ENCODE results near the gene PRXL2B. TPM values are rescaled to one million over a fixed set of nuclear protein-coding genes. Genes with fewer than 3 reads are reported as not detected.

Gene PRXL2B
- total RNA-seq, 1 donor from 2014 or later = 26.5 TPM

- Mint-ChIP-seq H3K27ac (no peak overlapping the region), H3K9me3 (no peaks in the 10 kb centered on the region), H3K4me3 (ENCODE audit: low read depth) (no peak overlapping the region), H3K36me3 (ENCODE audit: low read depth) (peaks cover under 1% of the 10 kb centered on the region), H3K27me3 (ENCODE audit: low read depth) (peaks cover 4% of the 10 kb centered on the region), H3K4me1 (ENCODE audit: low read depth) (peaks cover 2% of the 10 kb centered on the region)
- intact Hi-C loops (cut with micrococcal nuclease) = no loop called here
- no peak for DNase-seq (ENCODE audit: low spot score)
Measured at GRCh38 chr1:2594641-2595131, 8.1 kb downstream of the PRXL2B start.

- Mint-ChIP-seq H3K4me1 (ENCODE audit: low read depth) (peaks cover 2% of the 10 kb centered on the region), H3K27ac (no peak overlapping the region), H3K9me3 (no peaks in the 10 kb centered on the region), H3K4me3 (ENCODE audit: low read depth) (no peak overlapping the region), H3K27me3 (ENCODE audit: low read depth) (peaks cover 4% of the 10 kb centered on the region), H3K36me3 (ENCODE audit: low read depth) (no peaks in the 10 kb centered on the region)
- intact Hi-C loops (cut with micrococcal nuclease) = no loop called here
- no peak for DNase-seq (ENCODE audit: low spot score)
Measured at GRCh38 chr1:2595261-2595811, 8.8 kb downstream of the PRXL2B start.

- H3K36me3 Mint-ChIP-seq (ENCODE audit: low read depth) = no peaks in the 10 kb centered on the region
- intact Hi-C loops (cut with micrococcal nuclease) = no loop called here
Measured at GRCh38 chr1:2595812-2596529, 9.4 kb downstream of the PRXL2B start.

GRCh38 chr1:2596530-2597333, 10.2 kb downstream of the PRXL2B start:
- Mint-ChIP-seq H3K27me3 (ENCODE audit: low read depth) (peaks cover 8% of the 10 kb centered on the region), H3K4me3 (ENCODE audit: low read depth) (no peak overlapping the region), H3K27ac (no peak overlapping the region), H3K4me1 (ENCODE audit: low read depth) (peaks cover 2% of the 10 kb centered on the region), H3K36me3 (ENCODE audit: low read depth) (no peaks in the 10 kb centered on the region), H3K9me3 (no peaks in the 10 kb centered on the region)
- intact Hi-C loops (cut with micrococcal nuclease) = no loop called here
- no peak for DNase-seq (ENCODE audit: low spot score)

More at GRCh38 chr1:2595812-2596529, 9.4 kb downstream of the PRXL2B start:
- Mint-ChIP-seq H3K4me1 (ENCODE audit: low read depth) (peaks cover 2% of the 10 kb centered on the region), H3K27me3 (ENCODE audit: low read depth) (peaks cover 4% of the 10 kb centered on the region), H3K27ac (no peak overlapping the region), H3K9me3 (no peaks in the 10 kb centered on the region), H3K4me3 (ENCODE audit: low read depth) (no peak overlapping the region)
- DNase-seq (ENCODE audit: low spot score) = no peak

GRCh38 chr1:2597441-2598328, 11.1 kb downstream of the PRXL2B start:
- H3K4me1 Mint-ChIP-seq (ENCODE audit: low read depth) = peaks cover 2% of the 10 kb centered on the region
- intact Hi-C loops (cut with micrococcal nuclease) = no loop called here
- DNase-seq (ENCODE audit: low spot score) = no peak
- H3K27ac Mint-ChIP-seq = no peak overlapping the region
- H3K9me3 Mint-ChIP-seq = no peaks in the 10 kb centered on the region
- peaks cover 8% of the 10 kb centered on the region for H3K27me3 Mint-ChIP-seq (ENCODE audit: low read depth)
- no peaks in the 10 kb centered on the region for H3K36me3 Mint-ChIP-seq (ENCODE audit: low read depth)
- no peak overlapping the region for H3K4me3 Mint-ChIP-seq (ENCODE audit: low read depth)

GRCh38 chr1:2598329-2598931, 11.9 kb downstream of the PRXL2B start:
- intact Hi-C loops (cut with micrococcal nuclease) = no loop called here
- H3K9me3 Mint-ChIP-seq = no peaks in the 10 kb centered on the region

GRCh38 chr1:2601721-2602303, 15.2 kb downstream of the PRXL2B start:
- DNase-seq (ENCODE audit: low spot score) = no peak
- intact Hi-C loops (cut with micrococcal nuclease) = no loop called here
- Mint-ChIP-seq H3K9me3 (no peaks in the 10 kb centered on the region), H3K27me3 (ENCODE audit: low read depth) (peaks cover 8% of the 10 kb centered on the region), H3K36me3 (ENCODE audit: low read depth) (no peaks in the 10 kb centered on the region), H3K27ac (no peak overlapping the region), H3K4me3 (ENCODE audit: low read depth) (no peak overlapping the region), H3K4me1 (ENCODE audit: low read depth) (no peaks in the 10 kb centered on the region)

More at GRCh38 chr1:2598329-2598931, 11.9 kb downstream of the PRXL2B start:
- no peak overlapping the region for H3K27ac Mint-ChIP-seq
- H3K36me3 Mint-ChIP-seq (ENCODE audit: low read depth) = no peaks in the 10 kb centered on the region
- no peaks in the 10 kb centered on the region for H3K4me1 Mint-ChIP-seq (ENCODE audit: low read depth)
- H3K27me3 Mint-ChIP-seq (ENCODE audit: low read depth) = peaks cover 8% of the 10 kb centered on the region
- H3K4me3 Mint-ChIP-seq (ENCODE audit: low read depth) = no peak overlapping the region
- DNase-seq (ENCODE audit: low spot score) = no peak

GRCh38 chr1:2602311-2602835, 15.8 kb downstream of the PRXL2B start:
- H3K4me3 Mint-ChIP-seq (ENCODE audit: low read depth) = no peak overlapping the region
- H3K4me1 Mint-ChIP-seq (ENCODE audit: low read depth) = no peaks in the 10 kb centered on the region
- peaks cover 8% of the 10 kb centered on the region for H3K27me3 Mint-ChIP-seq (ENCODE audit: low read depth)
- no peaks in the 10 kb centered on the region for H3K36me3 Mint-ChIP-seq (ENCODE audit: low read depth)
- intact Hi-C loops (cut with micrococcal nuclease) = no loop called here
- H3K9me3 Mint-ChIP-seq = no peaks in the 10 kb centered on the region
- DNase-seq (ENCODE audit: low spot score) = no peak
- no peak overlapping the region for H3K27ac Mint-ChIP-seq

- Mint-ChIP-seq H3K4me1 (ENCODE audit: low read depth) (no peaks in the 10 kb centered on the region), H3K36me3 (ENCODE audit: low read depth) (no peaks in the 10 kb centered on the region), H3K4me3 (ENCODE audit: low read depth) (no peak overlapping the region), H3K27ac (no peak overlapping the region), H3K27me3 (ENCODE audit: low read depth) (peaks cover 8% of the 10 kb centered on the region), H3K9me3 (no peaks in the 10 kb centered on the region)
- intact Hi-C loops (cut with micrococcal nuclease) = no loop called here
- no peak for DNase-seq (ENCODE audit: low spot score)
Measured at GRCh38 chr1:2602866-2603520, 16.4 kb downstream of the PRXL2B start.

GRCh38 chr1:2603521-2604155, 17.1 kb downstream of the PRXL2B start:
- peaks cover 4% of the 10 kb centered on the region for H3K9me3 Mint-ChIP-seq
- H3K4me3 Mint-ChIP-seq (ENCODE audit: low read depth) = no peak overlapping the region
- no peak overlapping the region for H3K27ac Mint-ChIP-seq
- no peaks in the 10 kb centered on the region for H3K36me3 Mint-ChIP-seq (ENCODE audit: low read depth)
- intact Hi-C loops (cut with micrococcal nuclease) = no loop called here
- DNase-seq (ENCODE audit: low spot score) = no peak
- H3K27me3 Mint-ChIP-seq (ENCODE audit: low read depth) = peaks cover 5% of the 10 kb centered on the region
- no peaks in the 10 kb centered on the region for H3K4me1 Mint-ChIP-seq (ENCODE audit: low read depth)
